Endodermal cell (in vitro differentiated cells): ENCODE measurements around the gene ZNF831. TPM values are rescaled to one million over a fixed set of nuclear protein-coding genes. Genes with fewer than 3 reads are reported as not detected.

ENCODE experiments used
- DNase-seq: peaks from one replicate; pipeline ENCODE4 v3.0.0-alpha.2; 2017
- H3K27ac ChIP-seq: 2 replicates; pipeline ENCODE4 v1.5.1; 2013; ENCODE audit warnings: mild to moderate bottlenecking, low read depth, low read length, moderate library complexity
- H3K27me3 ChIP-seq: 2 replicates; pipeline ENCODE4 v1.6.1; 2013; ENCODE audit warnings: mild to moderate bottlenecking, low read length, moderate library complexity; ENCODE audit not compliant: insufficient read depth, control insufficient read depth, poor library complexity, severe bottlenecking
- H3K36me3 ChIP-seq: 2 replicates; pipeline ENCODE4 v1.7.0; 2013; ENCODE audit warnings: mild to moderate bottlenecking, low read length, moderate library complexity; ENCODE audit not compliant: control insufficient read depth, insufficient read depth
- H3K4me1 ChIP-seq: one replicate; pipeline ENCODE4 v1.7.0; 2013; ENCODE audit warnings: low read length; ENCODE audit not compliant: control insufficient read depth, insufficient read depth
- H3K4me3 ChIP-seq: 2 replicates; pipeline ENCODE4 v1.5.1; 2013; ENCODE audit warnings: mild to moderate bottlenecking, low read length, moderate library complexity
- H3K9ac ChIP-seq: 2 replicates; pipeline ENCODE4 v1.6.1; 2013; ENCODE audit warnings: mild to moderate bottlenecking, low read length, moderate library complexity; ENCODE audit not compliant: poor library complexity, severe bottlenecking; ENCODE audit errors: extremely low read depth
- H3K9me3 ChIP-seq: 2 replicates; pipeline ENCODE4 v1.6.1; 2013; ENCODE audit warnings: mild to moderate bottlenecking, low read length, moderate library complexity; ENCODE audit not compliant: control insufficient read depth
- H3K27ac Mint-ChIP-seq: 2 replicates; pipeline ENCODE4 v1.8.0; 2020; ENCODE audit warnings: mixed read lengths
- H3K27me3 Mint-ChIP-seq: 2 replicates; pipeline ENCODE4 v1.8.0; 2021; ENCODE audit warnings: mild to moderate bottlenecking, mixed read lengths; ENCODE audit not compliant: insufficient read depth
- H3K36me3 Mint-ChIP-seq: 2 replicates; pipeline ENCODE4 v1.8.0; 2020; ENCODE audit warnings: low read depth, mixed read lengths
- H3K4me1 Mint-ChIP-seq: 2 replicates; pipeline ENCODE4 v1.8.0; 2020; ENCODE audit warnings: mixed read lengths
- H3K4me3 Mint-ChIP-seq: 2 replicates; pipeline ENCODE4 v1.8.0; 2020; ENCODE audit warnings: mild to moderate bottlenecking, moderate library complexity, mixed read lengths
- H3K9me3 Mint-ChIP-seq: 2 replicates; pipeline ENCODE4 v1.8.0; 2020; ENCODE audit warnings: mild to moderate bottlenecking, mixed read lengths
- CTCF ChIP-seq: fragments of 200-600 bp; sonication (generic); conservative IDR thresholded peaks from 2 replicates; pipeline ENCODE4 v1.5.0; 2021; ENCODE audit warnings: antibody characterized with exemption, mild to moderate bottlenecking
- WGBS, 2 experiments: methylation state at CpG; one replicate each; pipeline versions ENCODE4 v1.1.5 to v1.1.7; 2013; ENCODE audit warnings: missing lambda C conversion rate in 2 of 2, mixed read lengths in 1 of 2; ENCODE audit not compliant: insufficient coverage in 1 of 2, insufficient read length in 1 of 2; 5-methylcytosine and 5-hydroxymethylcytosine counted together
- total RNA-seq, 2 donors: library from RNA; stranded (reverse); fragmentation: NEBNext Ultra II Directional in 1 of 2; extraction: Animal tissue kit (Norgen Biotek cat#: 25700) in 1 of 2; gene quantifications; 2 replicates in 1 of 2; 3 replicates in 1 of 2; pipeline ENCODE4 v1.2.1, GENCODE V29; 2021

ZNF831 gene
- total RNA-seq, 2 donors from 2014 or later: not detected

GRCh38 chr20:59138114-59138748 lies 25.4 kb upstream of the ZNF831 start:
- DNase-seq: no peak
- H3K4me1 Mint-ChIP-seq: no peaks in the 10 kb centered on the region

GRCh38 chr20:59139998-59140397 lies 23.6 kb upstream of the ZNF831 start:
- H3K36me3 Mint-ChIP-seq: peaks cover 2% of the 10 kb centered on the region
- WGBS, 2 experiments: 83% methylated on average over 1 of the region's 1 CpG; no CpG with 5 or more reads in 1 of the 2 experiments

More at GRCh38 chr20:59138114-59138748, 25.4 kb upstream of the ZNF831 start:
- WGBS, 2 experiments: 82 to 85% methylated on average over 6 of the region's 6 CpGs
- Mint-ChIP-seq H3K4me3 (no peak overlapping the region), H3K27ac (no peak overlapping the region), H3K36me3 (peaks cover 2% of the 10 kb centered on the region), H3K27me3 (peaks cover 6% of the 10 kb centered on the region), H3K9me3 (peaks cover 30% of the 10 kb centered on the region)
- Histone ChIP-seq H3K27me3 (no peaks in the 10 kb centered on the region), H3K27ac (no peak overlapping the region), H3K9ac (no peak overlapping the region), H3K4me3 (no peak overlapping the region), H3K9me3 (peaks cover 11% of the 10 kb centered on the region), H3K36me3 (no peaks in the 10 kb centered on the region), H3K4me1 (no peaks in the 10 kb centered on the region)
- TF ChIP-seq CTCF: no peak

GRCh38 chr20:59141818-59142581 lies 21.6 kb upstream of the ZNF831 start:
- WGBS, 2 experiments: 85% methylated on average over 12 to 13 of the region's 13 CpGs
- H3K4me1 Mint-ChIP-seq: no peaks in the 10 kb centered on the region

More at GRCh38 chr20:59139998-59140397, 23.6 kb upstream of the ZNF831 start:
- H3K27me3 Mint-ChIP-seq: peaks cover 5% of the 10 kb centered on the region
- no peaks in the 10 kb centered on the region for H3K36me3 ChIP-seq
- TF ChIP-seq CTCF: no peak
- no peak for DNase-seq
- H3K9ac ChIP-seq: no peak overlapping the region
- no peaks in the 10 kb centered on the region for H3K4me1 ChIP-seq
- no peak overlapping the region for H3K4me3 ChIP-seq
- no peak overlapping the region for H3K27ac ChIP-seq
- no peaks in the 10 kb centered on the region for H3K27me3 ChIP-seq
- H3K27ac Mint-ChIP-seq: no peak overlapping the region
- no peaks in the 10 kb centered on the region for H3K4me1 Mint-ChIP-seq
- H3K4me3 Mint-ChIP-seq: no peak overlapping the region
- H3K9me3 Mint-ChIP-seq: peaks cover 27% of the 10 kb centered on the region
- peaks cover 11% of the 10 kb centered on the region for H3K9me3 ChIP-seq

More at GRCh38 chr20:59141818-59142581, 21.6 kb upstream of the ZNF831 start:
- DNase-seq: peak; percentile 83
- Histone ChIP-seq H3K9me3 (no peaks in the 10 kb centered on the region), H3K27ac (no peak overlapping the region), H3K36me3 (no peaks in the 10 kb centered on the region), H3K4me1 (no peaks in the 10 kb centered on the region), H3K9ac (no peak overlapping the region), H3K4me3 (no peak overlapping the region), H3K27me3 (no peaks in the 10 kb centered on the region)
- Mint-ChIP-seq H3K27ac (no peak overlapping the region), H3K27me3 (peaks cover 5% of the 10 kb centered on the region), H3K9me3 (peaks cover 13% of the 10 kb centered on the region), H3K4me3 (no peak overlapping the region), H3K36me3 (no peaks in the 10 kb centered on the region)
- no peak for TF ChIP-seq CTCF
